Gastrocnemius medialis (tissue), 4 donors: ENCODE measurements around the gene PRSS33. TPM values are rescaled to one million over a fixed set of nuclear protein-coding genes. Genes with fewer than 3 reads are reported as not detected.

Experiments
- ATAC-seq, 2 donors: fragments of 150-250 bp; one replicate each; pipeline ENCODE4 v1.9.1; 2016
- DNase-seq, 2 donors: peaks; one replicate each; pipeline ENCODE4 v3.0.0-alpha.2; 2019
- H3K27ac ChIP-seq, 4 donors: fragments of 200-600 bp; sonication (generic); 1 replicate in 1 of 4; 2 replicates in 3 of 4; pipeline ENCODE4 v1.5.1; 2016 to 2018; ENCODE audit warnings: mild to moderate bottlenecking in 2 of 4, moderate library complexity in 1 of 4
- H3K27me3 ChIP-seq, 3 donors: fragments of 200-600 bp; sonication (generic) in 2 of 3; 1 replicate in 1 of 3; 2 replicates in 2 of 3; pipeline versions ENCODE4 v1.5.1 to v1.6.0; 2016 to 2019; ENCODE audit warnings: mild to moderate bottlenecking in 1 of 3, moderate library complexity in 1 of 3
- H3K36me3 ChIP-seq, 2 donors: fragments of 200-600 bp; sonication (generic) in 1 of 2; one replicate each; pipeline ENCODE4 v1.5.1; 2017 to 2018
- H3K4me1 ChIP-seq, 2 donors: fragments of 200-600 bp; sonication (generic) in 1 of 2; one replicate each; pipeline ENCODE4 v1.5.1; 2016 to 2017; ENCODE audit warnings: mild to moderate bottlenecking in 2 of 2
- H3K4me3 ChIP-seq, 4 donors: fragments of 200-600 bp; sonication (generic) in 3 of 4; 1 replicate in 1 of 4; 2 replicates in 3 of 4; pipeline ENCODE4 v1.5.1; 2016 to 2019; ENCODE audit warnings: mild to moderate bottlenecking in 2 of 4
- H3K9me3 ChIP-seq, 3 donors: fragments of 200-600 bp; sonication (generic) in 2 of 3; 1 replicate in 1 of 3; 2 replicates in 2 of 3; pipeline ENCODE4 v1.5.1; 2016 to 2019
- POLR2A ChIP-seq, 2 donors: fragments of 450-650 bp; IDR thresholded peaks; one replicate each; pipeline ENCODE4 v1.6.1; 2017; ENCODE audit warnings: antibody characterized with exemption in 2 of 2, mild to moderate bottlenecking in 2 of 2, moderate library complexity in 2 of 2
- in situ Hi-C, 4 donors: fragments of 200-750 bp; cut with MboI; loops; one replicate each; pipeline versions ENCODE4 v1.15.0 to v1.8.0; 2017; ENCODE audit warnings: low sequenced_read_pairs in 4 of 4
- intact Hi-C: fragments of 100-400 bp; cut with DNase I; formaldehyde crosslinking; loops from one replicate; pipeline ENCODE4 v1.15.1; 2023; ENCODE audit warnings: low total_unique reads
- total RNA-seq, 4 donors: library from RNA; depleted of rRNA; stranded (reverse); fragments of >200 nt; gene quantifications; one replicate each; pipeline versions ENCODE4 v1.1.0 to v1.2.3, GENCODE V29; 2016
- TF ChIP-seq, protein P1 (sequence below), 5 experiments: fragments of 450-650 bp in 3 of 5; fragments of 200-600 bp in 2 of 5; sonication (generic) in 2 of 5; IDR thresholded peaks in 4 of 5; conservative IDR thresholded peaks in 1 of 5; 1 replicate in 4 of 5; 2 replicates in 1 of 5; pipeline ENCODE4 v1.5.1; 2016 to 2019; ENCODE audit warnings: antibody characterized with exemption in 5 of 5, mild to moderate bottlenecking in 3 of 5, moderate library complexity in 3 of 5

PRSS33 gene
- total RNA-seq, 4 donors from 2014 or later, result not detected

GRCh38 chr16:2755158-2755557, 32.2 kb downstream of the PRSS33 start:
- peak overlapping the region; percentile 90 to 100 (median 97) for H3K27ac ChIP-seq
- no peak for ATAC-seq
- H3K4me3 ChIP-seq, result peak overlapping the region; percentile 83 to 96 (median 88)
- H3K9me3 ChIP-seq, result no peaks in the 10 kb centered on the region
- TF ChIP-seq POLR2A (IDR thresholded peaks at IDR 0.05), result no peak
- TF ChIP-seq, protein P1, sequence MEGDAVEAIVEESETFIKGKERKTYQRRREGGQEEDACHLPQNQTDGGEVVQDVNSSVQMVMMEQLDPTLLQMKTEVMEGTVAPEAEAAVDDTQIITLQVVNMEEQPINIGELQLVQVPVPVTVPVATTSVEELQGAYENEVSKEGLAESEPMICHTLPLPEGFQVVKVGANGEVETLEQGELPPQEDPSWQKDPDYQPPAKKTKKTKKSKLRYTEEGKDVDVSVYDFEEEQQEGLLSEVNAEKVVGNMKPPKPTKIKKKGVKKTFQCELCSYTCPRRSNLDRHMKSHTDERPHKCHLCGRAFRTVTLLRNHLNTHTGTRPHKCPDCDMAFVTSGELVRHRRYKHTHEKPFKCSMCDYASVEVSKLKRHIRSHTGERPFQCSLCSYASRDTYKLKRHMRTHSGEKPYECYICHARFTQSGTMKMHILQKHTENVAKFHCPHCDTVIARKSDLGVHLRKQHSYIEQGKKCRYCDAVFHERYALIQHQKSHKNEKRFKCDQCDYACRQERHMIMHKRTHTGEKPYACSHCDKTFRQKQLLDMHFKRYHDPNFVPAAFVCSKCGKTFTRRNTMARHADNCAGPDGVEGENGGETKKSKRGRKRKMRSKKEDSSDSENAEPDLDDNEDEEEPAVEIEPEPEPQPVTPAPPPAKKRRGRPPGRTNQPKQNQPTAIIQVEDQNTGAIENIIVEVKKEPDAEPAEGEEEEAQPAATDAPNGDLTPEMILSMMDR (IDR thresholded peaks at IDR 0.05 in 4 of 5, conservative IDR thresholded peaks at IDR 0.05 in 1 of 5), result no peak
- in situ Hi-C loops (no loop called here), intact Hi-C loops (loop anchor here (10.0 kb wide), 1 partner anchor 60 kb away; no protein-coding TSS in a partner anchor)
- peaks cover 40 to 47% of the 10 kb centered on the region in 2 donors for H3K4me1 ChIP-seq
- H3K36me3 ChIP-seq, result peaks cover 10 to 33% of the 10 kb centered on the region in 2 donors
- DNase-seq, result no peak
- H3K27me3 ChIP-seq, result no peaks in the 10 kb centered on the region

DNA sequence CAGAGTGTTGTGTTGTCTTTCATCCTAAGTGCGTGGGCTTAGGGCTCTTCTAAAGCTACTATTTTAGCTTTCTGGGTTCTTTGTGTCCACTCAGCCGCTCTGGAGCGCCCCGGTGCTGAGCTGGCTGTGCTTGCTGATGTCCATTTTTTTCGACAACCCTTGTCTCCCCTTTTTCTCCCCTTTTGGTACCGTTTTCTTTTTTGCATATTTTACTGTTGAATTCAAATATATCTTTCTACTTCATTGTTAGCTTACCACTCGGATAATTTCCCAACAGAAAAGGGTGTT, 33.7 kb downstream of the PRSS33 start:
- H3K27ac ChIP-seq, result peak overlapping the region; percentile 90 to 100 (median 97)
- ATAC-seq (no peak), DNase-seq (no peak)
- in situ Hi-C loops (no loop called here), intact Hi-C loops (loop anchor here (5.0 to 10.0 kb wide), 4 partner anchors 59 to 479 kb away; partner anchors contain the start of genes CEMP1 and FLYWCH1)
- H3K36me3 ChIP-seq, result peaks cover 3 to 18% of the 10 kb centered on the region in 2 donors
- TF ChIP-seq, protein P1 (IDR thresholded peaks at IDR 0.05 in 4 of 5, conservative IDR thresholded peaks at IDR 0.05 in 1 of 5), result no peak
- no peak for TF ChIP-seq POLR2A (IDR thresholded peaks at IDR 0.05)
- no peaks in the 10 kb centered on the region for H3K27me3 ChIP-seq
- H3K4me3 ChIP-seq, result peak overlapping the region; percentile 83 to 96 (median 88)
- H3K9me3 ChIP-seq, result no peaks in the 10 kb centered on the region
- peaks cover 40 to 47% of the 10 kb centered on the region in 2 donors for H3K4me1 ChIP-seq

- peaks cover 40 to 47% of the 10 kb centered on the region in 2 donors for H3K4me1 ChIP-seq
- TF ChIP-seq, protein P1 (IDR thresholded peaks at IDR 0.05 in 4 of 5, conservative IDR thresholded peaks at IDR 0.05 in 1 of 5), result no peak
- no peak for TF ChIP-seq POLR2A (IDR thresholded peaks at IDR 0.05)
- H3K36me3 ChIP-seq, result peaks cover 0 to 12% of the 10 kb centered on the region in 2 donors
- peak overlapping the region; percentile 90 to 100 (median 97) for H3K27ac ChIP-seq
- no peaks in the 10 kb centered on the region for H3K9me3 ChIP-seq
- peak overlapping the region; percentile 83 to 96 (median 88) for H3K4me3 ChIP-seq
- intact Hi-C loops, result loop anchor here (1.0 to 10.0 kb wide), 8 partner anchors 24 to 479 kb away; partner anchors contain the start of genes CEMP1, ELOB, FLYWCH1 and PKMYT1
- in situ Hi-C loops, result no loop called here
- ATAC-seq (peak; percentile 76 to 79), DNase-seq (peak; percentile 81 to 89)
- H3K27me3 ChIP-seq, result no peaks in the 10 kb centered on the region
These were observed 34.3 kb downstream of the PRSS33 start for GRCh38 chr16:2752850-2753732.

- H3K27me3 ChIP-seq, result no peaks in the 10 kb centered on the region
- DNase-seq (peak; percentile 92 to 94), ATAC-seq (peak; percentile 88 to 91)
- intact Hi-C loops, result loop anchor here (1.0 to 10.0 kb wide), 8 partner anchors 25 to 480 kb away; partner anchors contain the start of genes CEMP1, ELOB, FLYWCH1 and PKMYT1
- peak within 1 kb of the TSS; percentile 83 to 96 (median 88) for H3K4me3 ChIP-seq
- H3K4me1 ChIP-seq, result peaks cover 40 to 46% of the 10 kb centered on the region in 2 donors
- H3K27ac ChIP-seq, result peak within 1 kb of the TSS; percentile 90 to 100 (median 97)
- TF ChIP-seq, protein P1 (IDR thresholded peaks at IDR 0.05 in 4 of 5, conservative IDR thresholded peaks at IDR 0.05 in 1 of 5), result peak in 2 of 5 experiments; percentile 9 to 13
- TF ChIP-seq POLR2A (IDR thresholded peaks at IDR 0.05), result peak; percentile 98
- in situ Hi-C loops, result no loop called here
- no peaks in the 10 kb centered on the region for H3K9me3 ChIP-seq
- peaks cover 0 to 5% of the 10 kb centered on the region in 2 donors for H3K36me3 ChIP-seq
These were observed 35.1 kb downstream of the PRSS33 start, which contains the start of gene SRRM2 for GRCh38 chr16:2752035-2752849. Gene SRRM2, plus strand, starts transcription at chr16:2752638. Its CDS starts 3,727 bp downstream, at chr16:2756365.
